ENCODE data around the gene EGFL7. TPM values are rescaled to one million over a fixed set of nuclear protein-coding genes. Genes with fewer than 3 reads are reported as not detected.

Gene EGFL7
- total and polyA plus RNA-seq, 7 donors = 6.0 to 75.6 (median 43.4) TPM

DNA sequence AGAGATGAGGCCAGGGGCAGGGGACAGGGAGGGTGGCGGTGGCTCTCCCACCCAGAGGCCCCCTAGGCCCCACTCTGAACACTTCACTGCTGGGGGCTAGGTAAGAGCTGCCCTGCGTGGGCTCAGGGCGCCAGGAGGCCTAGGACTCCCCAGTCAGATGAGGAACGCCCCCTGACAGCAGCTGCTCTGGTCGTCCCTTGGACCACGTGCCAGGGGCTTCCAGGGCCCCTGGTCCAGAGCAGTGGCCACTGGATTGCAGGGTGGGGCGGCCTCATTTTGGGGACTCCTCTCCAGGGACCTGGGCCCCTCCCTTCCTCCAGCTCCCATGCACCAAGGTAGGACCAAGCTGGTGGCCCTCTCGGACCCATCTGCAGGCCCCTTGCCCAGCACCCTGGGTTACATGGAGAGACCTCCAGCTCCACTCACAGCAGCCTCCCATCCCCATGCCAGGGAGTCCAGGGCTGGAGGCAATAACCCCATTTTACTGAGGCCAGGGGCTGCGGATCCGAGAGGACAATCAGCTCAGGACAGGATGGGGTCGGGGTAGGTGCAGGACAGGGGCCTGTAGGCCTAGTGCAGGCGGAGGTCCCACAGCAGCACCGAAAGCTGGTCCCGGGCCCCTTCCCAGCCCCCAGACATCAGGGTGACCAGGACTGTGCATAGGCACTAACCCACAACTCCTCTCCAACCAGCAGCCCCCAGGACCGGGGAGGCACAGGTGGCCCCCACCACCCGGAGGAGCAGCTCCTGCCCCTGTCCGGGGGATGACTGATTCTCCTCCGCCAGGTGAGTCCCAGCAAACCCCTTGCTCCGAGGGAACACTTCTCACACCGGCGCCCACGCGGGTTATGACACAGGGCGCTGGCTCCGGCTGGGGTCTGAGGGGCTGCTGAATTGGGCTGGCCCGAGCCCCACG lies 1.5 kb downstream of the EGFL7 start:
- intact Hi-C loops (cut with DNase I) = no loop called here
- DNase-seq = no peak
- 73 to 80% methylated on average over 27 of the region's 27 CpGs for WGBS, 2 donors
- peaks cover 14 to 64% (median 39%) of the 10 kb centered on the region in 3 donors for H3K27me3 ChIP-seq
- H3K4me3 ChIP-seq = peak overlapping the region; percentile 19 to 50 (median 36)
- peaks cover 0 to 18% (median 12%) of the 10 kb centered on the region in 4 donors for H3K4me1 ChIP-seq
- no peaks in the 10 kb centered on the region for H3K9me3 ChIP-seq
- TF ChIP-seq CTCF (IDR thresholded peaks at IDR 0.05) = no peak
- no peak for TF ChIP-seq POLR2A (IDR thresholded peaks at IDR 0.05)
- no peak for TF ChIP-seq POLR2AphosphoS5 (IDR thresholded peaks at IDR 0.05)
- no peak for TF ChIP-seq EP300 (IDR thresholded peaks at IDR 0.05)
- no peaks in the 10 kb centered on the region for H3K36me3 ChIP-seq
- peak overlapping the region; percentile 36 to 70 (median 51) for H3K27ac ChIP-seq

DNA sequence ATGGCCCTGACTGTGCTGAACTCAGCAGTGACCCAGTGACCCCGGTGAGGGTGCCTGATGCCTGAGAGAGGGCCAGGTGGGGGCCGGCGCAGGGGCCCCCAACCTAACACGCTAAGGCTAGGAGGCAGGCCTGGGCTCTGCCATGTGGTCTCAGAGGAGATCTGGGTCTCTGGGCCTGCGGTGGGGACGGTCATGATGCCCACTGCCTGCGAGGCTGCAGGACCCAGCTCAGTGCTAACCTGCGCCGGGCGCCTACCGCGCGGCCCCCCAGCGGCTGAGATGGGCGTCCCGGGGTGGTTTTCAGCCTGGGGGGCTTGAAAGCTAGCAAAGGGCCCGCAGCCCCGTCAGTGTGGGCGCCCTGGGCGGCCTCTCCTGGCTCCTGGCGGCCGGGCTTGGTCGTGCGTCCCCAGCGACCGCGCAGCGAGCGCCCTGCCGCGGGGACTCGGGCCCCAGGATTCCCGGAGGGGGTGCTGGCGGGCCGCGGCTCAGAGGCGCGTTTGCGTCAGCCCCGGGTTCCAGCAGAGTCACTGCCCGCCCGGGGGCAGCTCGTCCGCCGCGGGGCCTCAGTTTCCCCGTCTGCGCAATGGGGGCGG lies 2.5 kb downstream of the EGFL7 start:
- TF ChIP-seq POLR2AphosphoS5 (IDR thresholded peaks at IDR 0.05) (no peak), CTCF (IDR thresholded peaks at IDR 0.05) (peak in 2 of 4 experiments; percentile 21 to 24)
- H3K27me3 ChIP-seq = peaks cover 12 to 61% (median 39%) of the 10 kb centered on the region in 3 donors
- intact Hi-C loops (cut with DNase I) = no loop called here

DNA sequence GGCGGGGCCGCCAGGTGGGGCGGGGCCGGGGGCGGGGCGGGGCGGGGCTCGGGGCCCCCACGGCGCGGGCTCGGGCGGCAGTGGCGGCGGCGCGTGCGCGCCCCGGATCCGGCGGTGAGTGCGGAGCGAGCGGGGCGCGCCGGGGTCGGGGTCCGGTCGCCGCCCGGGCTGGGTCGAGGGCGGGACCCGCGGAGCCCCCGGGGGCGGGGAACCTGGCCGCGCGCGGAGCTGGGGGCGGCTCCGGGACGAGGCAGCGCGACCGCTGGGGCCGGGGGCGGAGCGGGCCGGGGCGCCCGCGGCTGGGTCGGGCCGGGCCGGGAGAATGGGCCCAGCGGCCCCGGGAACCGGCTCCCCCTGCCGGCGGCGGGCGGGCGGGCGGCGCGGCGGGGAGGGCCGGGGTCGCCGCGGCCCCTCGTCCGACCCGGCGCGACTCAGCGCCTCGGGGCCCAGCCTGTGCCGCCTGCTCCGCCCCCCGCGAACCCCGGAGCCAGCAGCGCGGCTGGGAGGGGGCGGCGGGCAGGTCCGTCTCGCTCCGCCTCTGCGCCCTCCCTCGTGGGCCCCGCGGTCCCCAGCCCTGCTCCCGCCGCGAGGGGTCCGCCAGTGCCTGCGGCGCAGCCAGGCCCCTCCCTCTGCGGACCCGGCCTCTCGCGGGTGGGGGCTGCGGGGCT lies 3.1 kb downstream of the EGFL7 start:
- DNase-seq = no peak
- Histone ChIP-seq H3K4me3 (peak overlapping the region; percentile 10 to 50 (median 36)), H3K27ac (peak overlapping the region in 1 of 4 donors; percentile 4), H3K4me1 (peaks cover 0 to 18% (median 12%) of the 10 kb centered on the region in 4 donors), H3K27me3 (peaks cover 12 to 63% (median 39%) of the 10 kb centered on the region in 3 donors), H3K36me3 (no peaks in the 10 kb centered on the region), H3K9me3 (no peaks in the 10 kb centered on the region)
- no peak for TF ChIP-seq POLR2AphosphoS5 (IDR thresholded peaks at IDR 0.05)
- no peak for TF ChIP-seq CTCF (IDR thresholded peaks at IDR 0.05)
- TF ChIP-seq EP300 (IDR thresholded peaks at IDR 0.05) = no peak
- no peak for TF ChIP-seq POLR2A (IDR thresholded peaks at IDR 0.05)
- intact Hi-C loops (cut with DNase I) = no loop called here
- WGBS, 2 donors = 1 to 2% methylated on average over 109 of the region's 109 CpGs

More for the DNA sequence above, 2.5 kb downstream of the EGFL7 start:
- WGBS, 2 donors = 6 to 9% methylated on average over 49 of the region's 49 CpGs
- H3K4me3 ChIP-seq = peak overlapping the region; percentile 10 to 50 (median 36)
- no peak for DNase-seq
- peaks cover 0 to 18% (median 12%) of the 10 kb centered on the region in 4 donors for H3K4me1 ChIP-seq
- H3K27ac ChIP-seq = peak overlapping the region; percentile 14 to 60 (median 36)
- no peaks in the 10 kb centered on the region for H3K9me3 ChIP-seq
- no peaks in the 10 kb centered on the region for H3K36me3 ChIP-seq

GRCh38 chr9:136666372-136667213 lies 3.9 kb downstream of the EGFL7 start:
- intact Hi-C loops (cut with DNase I) = no loop called here
- Histone ChIP-seq H3K4me1 (peaks cover 0 to 21% (median 12%) of the 10 kb centered on the region in 4 donors), H3K27me3 (peaks cover 12 to 67% (median 44%) of the 10 kb centered on the region in 3 donors), H3K36me3 (no peaks in the 10 kb centered on the region), H3K27ac (peak overlapping the region in 2 of 4 donors; percentile 27 to 38), H3K9me3 (no peaks in the 10 kb centered on the region), H3K4me3 (peak overlapping the region in 3 of 4 donors; percentile 26 to 50 (median 47))
- DNase-seq = no peak
- 12 to 27% methylated on average over 35 of the region's 35 CpGs for WGBS, 2 donors
- TF ChIP-seq POLR2AphosphoS5 (IDR thresholded peaks at IDR 0.05) = no peak
- TF ChIP-seq CTCF (IDR thresholded peaks at IDR 0.05) = no peak
- no peak for TF ChIP-seq EP300 (IDR thresholded peaks at IDR 0.05)
- TF ChIP-seq POLR2A (IDR thresholded peaks at IDR 0.05) = no peak

Data from sigmoid colon (tissue), 7 donors.